ENCODE measurements around the gene SMIM44. TPM values are rescaled to one million over a fixed set of nuclear protein-coding genes. Genes with fewer than 3 reads are reported as not detected.

The SMIM44 gene
- polyA plus RNA-seq, 1 experiment = not detected

- POLR2A ChIA-PET = no interaction called here
- TF ChIP-seq CTCF (IDR thresholded peaks at IDR 0.05; ENCODE audit: insufficient read depth, low read depth, low read length) = no peak
Measured at GRCh38 chr19:3433313-3433712, 49.9 kb downstream of the SMIM44 start.

More at GRCh38 chr19:3433313-3433712, 49.9 kb downstream of the SMIM44 start:
- Histone ChIP-seq H3K27me3 (ENCODE audit: control insufficient read depth, insufficient read depth, low read length) (no peaks in the 10 kb centered on the region), H3K4me3 (ENCODE audit: low read depth, low read length) (no peak overlapping the region), H3K36me3 (ENCODE audit: control insufficient read depth, insufficient read depth, low read length) (peaks cover 26% of the 10 kb centered on the region)
- CTCF ChIA-PET = interaction anchor here (1.3 kb wide), 2 partner anchors 39 to 69 kb away, joined by 4 to 6 read pairs; no protein-coding TSS in a partner anchor
- DNase-seq (ENCODE audit: low read depth) = no peak

Small RNA genes within 50 kb of the gene (small RNA-seq; reads per million reads assigned to genes)
- gene RF00212 (ENCODE audit: insufficient read length, low read depth, low replicate concordance) = not detected

Other genes starting within 250 kb of the SMIM44 start
- 3.7 and 5.0 TPM in 2 replicates for gene NFIC, start 116.9 kb downstream of the SMIM44 start, polyA plus RNA-seq (2011; rRNA removed)
- gene SMIM24, start 2.9 kb downstream of the SMIM44 start, polyA plus RNA-seq (2011; rRNA removed) = 0.12 and 0.20 TPM in 2 replicates
- gene DOHH, start 17.2 kb upstream of the SMIM44 start, polyA plus RNA-seq (2011; rRNA removed) = 3.9 and 8.3 TPM in 2 replicates
- 20.4 and 52.3 TPM in 2 replicates for gene FZR1, start 22.9 kb upstream of the SMIM44 start, polyA plus RNA-seq (2011; rRNA removed)
- gene TEKTIP1, start 55.7 kb upstream of the SMIM44 start, polyA plus RNA-seq (2011; rRNA removed) = not detected in 2 replicates
- 35.0 and 54.7 TPM in 2 replicates for gene MFSD12, start 74.1 kb upstream of the SMIM44 start, polyA plus RNA-seq (2011; rRNA removed)
- 39.7 and 54.2 TPM in 2 replicates for gene HMG20B, start 89.5 kb upstream of the SMIM44 start, polyA plus RNA-seq (2011; rRNA removed)
- gene GIPC3, start 102.0 kb upstream of the SMIM44 start, polyA plus RNA-seq (2011; rRNA removed) = 0.36 and 0.63 TPM in 2 replicates
- 0.54 and 1.2 TPM in 2 replicates for gene TBXA2R, start 123.4 kb upstream of the SMIM44 start, polyA plus RNA-seq (2011; rRNA removed)
- gene CACTIN, start 143.3 kb upstream of the SMIM44 start, polyA plus RNA-seq (2011; rRNA removed) = 9.3 and 13.8 TPM in 2 replicates
- gene PIP5K1C, start 217.0 kb upstream of the SMIM44 start, polyA plus RNA-seq (2011; rRNA removed) = 14.2 and 35.3 TPM in 2 replicates
- not detected in 2 replicates for gene TJP3, start 224.9 kb upstream of the SMIM44 start, polyA plus RNA-seq (2011; rRNA removed)

Data from BJ (cell line).